HCT116 (cell line): ENCODE measurements around the gene BORCS5. TPM values are rescaled to one million over a fixed set of nuclear protein-coding genes. Genes with fewer than 3 reads are reported as not detected.

Experiments used
- ATAC-seq: fragments of 200-7000 bp; cut with Tn5 transposase; 2 replicates; pipeline ENCODE4 v1.9.1; 2020; ENCODE audit warnings: mild to moderate bottlenecking, moderate library complexity
- BruUV-seq: library from RNA; stranded (reverse); fragments of 400-500 nt; replicated peaks from 2 replicates; lab custom pipeline; 2021; lab: Mats Ljungman, UMichigan
- CTCF ChIA-PET: fragments of 300-600 bp; sonication (Branson Sonifier 250); formaldehyde crosslinking; loops from one replicate; lab custom pipeline; 2021; ENCODE audit warnings: antibody characterized with exemption; lab: Charles Lee
- POLR2A ChIA-PET: fragments of 300-600, 350-600 bp; sonication (Branson Sonifier 250); formaldehyde crosslinking; loops from one replicate; lab custom pipeline; 2021; ENCODE audit warnings: antibody characterized with exemption; lab: Charles Lee
- RAD21 ChIA-PET, 2 experiments: fragments of 300-600 bp; sonication (Branson Sonifier 250); formaldehyde crosslinking; loops; one replicate each; lab custom pipeline; 2023; ENCODE audit warnings: low total read pairs in 2 of 2; ENCODE audit not compliant: uncharacterized antibody in 2 of 2, unreplicated experiment in 2 of 2, low non-redundant PET in 1 of 2; lab: Charles Lee
- DNase-seq: peaks from one replicate; pipeline ENCODE4 v3.0.0-alpha.2; 2010; ENCODE audit warnings: low read depth, low spot score
- H2AFZ ChIP-seq: fragments of 200-600 bp; shearing (Covaris generic), sonication (generic); 2 replicates; pipeline ENCODE4 v1.6.1; 2017; ENCODE audit warnings: low read depth, mixed run types, mixed read lengths, antibody characterized with exemption, low read length; ENCODE audit not compliant: poor library complexity, severe bottlenecking
- H3K27ac ChIP-seq: 2 replicates; pipeline ENCODE4 v1.5.1; 2012; ENCODE audit warnings: low read depth, low read length
- H3K27me3 ChIP-seq: fragments of 200-600 bp; sonication (generic); 2 replicates; pipeline ENCODE4 v1.6.1; 2016; ENCODE audit warnings: mixed run types, low read length, mixed read lengths; ENCODE audit not compliant: insufficient read depth
- H3K36me3 ChIP-seq, 2 experiments: fragments of 200-500 bp in 1 of 2; fragments of 200-600 bp in 1 of 2; sonication (Bioruptor generic) in 1 of 2; sonication (generic) in 1 of 2; 2 replicates each; pipeline versions ENCODE4 v1.5.1 to v1.6.1; 2014 to 2016; ENCODE audit warnings: low read length in 2 of 2, inconsistent platforms in 1 of 2, mixed read lengths in 1 of 2, mixed run types in 1 of 2; ENCODE audit not compliant: insufficient read depth in 2 of 2, control insufficient read depth in 1 of 2
- H3K4me1 ChIP-seq, 2 experiments: fragments of 200-600 bp in 1 of 2; sonication (generic) in 1 of 2; 2 replicates each; pipeline versions ENCODE4 v1.5.1 to v1.6.1; 2012 to 2017; ENCODE audit warnings: low read length in 2 of 2, inconsistent platforms in 1 of 2, mild to moderate bottlenecking in 1 of 2, mixed read lengths in 1 of 2, mixed run types in 1 of 2, moderate library complexity in 1 of 2; ENCODE audit not compliant: insufficient read depth in 2 of 2, control insufficient read depth in 1 of 2
- H3K4me2 ChIP-seq: fragments of 200-600 bp; sonication (generic); 2 replicates; pipeline ENCODE4 v1.6.1; 2017; ENCODE audit warnings: mixed run types, low read length, mixed read lengths
- H3K4me3 ChIP-seq, 2 experiments: fragments of 200-600 bp in 1 of 2; sonication (generic) in 1 of 2; replicated peaks in 1 of 2; 2 replicates each; pipeline ENCODE4 v1.5.1; 2011 to 2016; ENCODE audit warnings: low read length in 2 of 2, control low read depth in 1 of 2, low read depth in 1 of 2, mild to moderate bottlenecking in 1 of 2, mixed read lengths in 1 of 2, mixed run types in 1 of 2
- H3K79me2 ChIP-seq: fragments of 200-600 bp; sonication (generic); 2 replicates; pipeline ENCODE4 v1.6.1; 2017; ENCODE audit warnings: mild to moderate bottlenecking, mixed run types, low read length, moderate library complexity, mixed read lengths; ENCODE audit not compliant: insufficient read depth
- H3K9ac ChIP-seq: fragments of 200-600 bp; sonication (generic); 2 replicates; pipeline ENCODE4 v1.6.1; 2016; ENCODE audit warnings: low read length, mixed read lengths
- H3K9me2 ChIP-seq: fragments of 200-600 bp; sonication (generic), shearing (Covaris generic); 2 replicates; pipeline ENCODE4 v1.6.1; 2017; ENCODE audit warnings: mixed run types, mild to moderate bottlenecking, moderate library complexity; ENCODE audit not compliant: insufficient read depth
- H3K9me3 ChIP-seq, 2 experiments: fragments of 200-500 bp in 1 of 2; fragments of 200-600 bp in 1 of 2; sonication (Bioruptor generic) in 1 of 2; sonication (generic) in 1 of 2; 2 replicates each; pipeline ENCODE4 v1.6.1; 2014 to 2017; ENCODE audit warnings: low read length in 2 of 2, mixed read lengths in 2 of 2, inconsistent platforms in 1 of 2, low read depth in 1 of 2, mild to moderate bottlenecking in 1 of 2, mixed run types in 1 of 2, moderate library complexity in 1 of 2; ENCODE audit not compliant: control insufficient read depth in 1 of 2, insufficient read depth in 1 of 2
- H4K20me1 ChIP-seq: fragments of 200-600 bp; sonication (generic), shearing (Covaris generic); 2 replicates; pipeline ENCODE4 v1.6.1; 2017; ENCODE audit warnings: mixed run types, mild to moderate bottlenecking, moderate library complexity; ENCODE audit not compliant: insufficient read depth
- CBX3 ChIP-seq: IDR thresholded peaks from 2 replicates; pipeline ENCODE4 v1.6.1; 2012; ENCODE audit warnings: low read depth
- CEBPB ChIP-seq: IDR thresholded peaks from 2 replicates; pipeline ENCODE4 v1.6.1; 2012; ENCODE audit warnings: low read depth
- ELF1 ChIP-seq: IDR thresholded peaks from 2 replicates; pipeline ENCODE4 v1.6.1; 2012; ENCODE audit warnings: low read depth, borderline replicate concordance
- EZH2 ChIP-seq: fragments of 200-600 bp; sonication (generic); IDR thresholded peaks from 2 replicates; pipeline ENCODE4 v1.6.1; 2017; ENCODE audit warnings: antibody characterized with exemption, mixed run types
- EZH2phosphoT487 ChIP-seq: fragments of 200-600 bp; IDR thresholded peaks from 2 replicates; pipeline ENCODE4 v1.6.1; 2018; ENCODE audit warnings: antibody characterized with exemption, borderline replicate concordance
- FOSL1 ChIP-seq: IDR thresholded peaks from 2 replicates; pipeline ENCODE4 v1.6.1; 2012; ENCODE audit warnings: low read depth
- JUND ChIP-seq: IDR thresholded peaks from 2 replicates; pipeline ENCODE4 v1.6.1; 2012
- POLR2A ChIP-seq: IDR thresholded peaks from 2 replicates; pipeline ENCODE4 v1.7.0; 2011; ENCODE audit warnings: borderline replicate concordance; ENCODE audit not compliant: insufficient read depth, insufficient read length; ENCODE audit errors: extremely low read depth
- REST ChIP-seq: IDR thresholded peaks from 2 replicates; pipeline ENCODE4 v1.6.1; 2012; ENCODE audit warnings: low read depth
- SIN3A ChIP-seq: IDR thresholded peaks from 2 replicates; pipeline ENCODE4 v1.6.1; 2012; ENCODE audit warnings: low read depth
- SP1 ChIP-seq: IDR thresholded peaks from 2 replicates; pipeline ENCODE4 v1.6.1; 2012; ENCODE audit warnings: low read depth
- SRF ChIP-seq: IDR thresholded peaks from 2 replicates; pipeline ENCODE4 v1.6.1; 2012; ENCODE audit warnings: low read depth
- TCF7L2 ChIP-seq: IDR thresholded peaks from 2 replicates; pipeline ENCODE4 v1.7.0; 2011; ENCODE audit warnings: borderline replicate concordance, inconsistent platforms; ENCODE audit not compliant: insufficient read depth, insufficient read length; ENCODE audit errors: extremely low read depth
- YY1 ChIP-seq: IDR thresholded peaks from 2 replicates; pipeline ENCODE4 v1.6.1; 2011; ENCODE audit warnings: low read length, low read depth, moderate library complexity, mild to moderate bottlenecking; ENCODE audit not compliant: insufficient replicate concordance; ENCODE audit errors: extremely low read depth
- ZBTB33 ChIP-seq: IDR thresholded peaks from 2 replicates; pipeline ENCODE4 v1.6.1; 2011; ENCODE audit warnings: mild to moderate bottlenecking, low read length, moderate library complexity; ENCODE audit not compliant: insufficient replicate concordance; ENCODE audit errors: extremely low read depth
- ZFX ChIP-seq: fragments of 450-650 bp; IDR thresholded peaks from 2 replicates; pipeline ENCODE4 v1.6.1; 2017
- intact Hi-C: fragments of 100-400 bp; cut with micrococcal nuclease; formaldehyde crosslinking; loops from 2 replicates; pipeline ENCODE4 v1.10.0; 2022
- total RNA-seq: library from RNA; stranded (reverse); gene quantifications from one replicate; pipeline ENCODE4 v1.2.1, GENCODE V29; 2021; ENCODE audit not compliant: unreplicated experiment
- TF ChIP-seq, protein P1 (sequence below): IDR thresholded peaks from 2 replicates; pipeline ENCODE4 v1.6.1; 2012
- TF ChIP-seq, protein P2 (sequence below), 3 experiments: fragments of 200-600 bp in 1 of 3; sonication (generic) in 1 of 3; IDR thresholded peaks in 2 of 3; conservative IDR thresholded peaks in 1 of 3; 2 replicates each; pipeline ENCODE4 v1.5.1; 2012 to 2017; ENCODE audit warnings: low read depth in 2 of 3, low read length in 2 of 3, antibody characterized with exemption in 1 of 3, borderline replicate concordance in 1 of 3, control low read depth in 1 of 3, mild to moderate bottlenecking in 1 of 3, mixed read lengths in 1 of 3, mixed run types in 1 of 3, moderate library complexity in 1 of 3; ENCODE audit not compliant: insufficient read depth in 1 of 3

Gene BORCS5
- total RNA-seq, 1 experiment from 2014 or later, result 8.7 TPM

GRCh38 chr12:12315838-12316237 lies 41.0 kb upstream of the BORCS5 start:
- CTCF ChIA-PET, result interaction anchor here (0.7 to 3.5 kb wide), 2 partner anchors 11 to 215 kb away, joined by 3 to 12 read pairs; no protein-coding TSS in a partner anchor
- intact Hi-C loops, result no loop called here

More at GRCh38 chr12:12315838-12316237, 41.0 kb upstream of the BORCS5 start:
- H3K9me2 ChIP-seq, result no peaks in the 10 kb centered on the region
- H3K4me1 ChIP-seq, result no peaks in the 10 kb centered on the region
- RAD21 ChIA-PET, result no interaction called here
- no peaks in the 10 kb centered on the region for H3K36me3 ChIP-seq
- no peak overlapping the region for H3K4me3 ChIP-seq
- ATAC-seq, result no peak
- no peak overlapping the region for H3K9ac ChIP-seq
- no peak overlapping the region for H3K27ac ChIP-seq
- POLR2A ChIA-PET, result no interaction called here
- DNase-seq, result no peak
- no peak overlapping the region for H2AFZ ChIP-seq
- TF ChIP-seq, protein P1, sequence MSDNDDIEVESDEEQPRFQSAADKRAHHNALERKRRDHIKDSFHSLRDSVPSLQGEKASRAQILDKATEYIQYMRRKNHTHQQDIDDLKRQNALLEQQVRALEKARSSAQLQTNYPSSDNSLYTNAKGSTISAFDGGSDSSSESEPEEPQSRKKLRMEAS, result no peak
- TF ChIP-seq, protein P2, sequence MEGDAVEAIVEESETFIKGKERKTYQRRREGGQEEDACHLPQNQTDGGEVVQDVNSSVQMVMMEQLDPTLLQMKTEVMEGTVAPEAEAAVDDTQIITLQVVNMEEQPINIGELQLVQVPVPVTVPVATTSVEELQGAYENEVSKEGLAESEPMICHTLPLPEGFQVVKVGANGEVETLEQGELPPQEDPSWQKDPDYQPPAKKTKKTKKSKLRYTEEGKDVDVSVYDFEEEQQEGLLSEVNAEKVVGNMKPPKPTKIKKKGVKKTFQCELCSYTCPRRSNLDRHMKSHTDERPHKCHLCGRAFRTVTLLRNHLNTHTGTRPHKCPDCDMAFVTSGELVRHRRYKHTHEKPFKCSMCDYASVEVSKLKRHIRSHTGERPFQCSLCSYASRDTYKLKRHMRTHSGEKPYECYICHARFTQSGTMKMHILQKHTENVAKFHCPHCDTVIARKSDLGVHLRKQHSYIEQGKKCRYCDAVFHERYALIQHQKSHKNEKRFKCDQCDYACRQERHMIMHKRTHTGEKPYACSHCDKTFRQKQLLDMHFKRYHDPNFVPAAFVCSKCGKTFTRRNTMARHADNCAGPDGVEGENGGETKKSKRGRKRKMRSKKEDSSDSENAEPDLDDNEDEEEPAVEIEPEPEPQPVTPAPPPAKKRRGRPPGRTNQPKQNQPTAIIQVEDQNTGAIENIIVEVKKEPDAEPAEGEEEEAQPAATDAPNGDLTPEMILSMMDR (IDR thresholded peaks at IDR 0.05 in 2 of 3, conservative IDR thresholded peaks at IDR 0.05 in 1 of 3; ENCODE audit: borderline replicate concordance in 1 of 3, insufficient read depth in 1 of 3, low read depth in 2 of 3, low read length in 2 of 3), result no peak
- no peak for TF ChIP-seq CEBPB
- no peak for TF ChIP-seq EZH2
- no peak for TF ChIP-seq SRF
- no peak for TF ChIP-seq SIN3A
- no peak for TF ChIP-seq CBX3
- no peak for TF ChIP-seq JUND
- TF ChIP-seq YY1, result no peak
- no peak for TF ChIP-seq SP1
- TF ChIP-seq POLR2A, result no peak
- TF ChIP-seq EZH2phosphoT487, result no peak
- no peak for TF ChIP-seq FOSL1
- no peak for TF ChIP-seq ELF1
- TF ChIP-seq TCF7L2, result no peak
- no peak for TF ChIP-seq REST
- no peak for TF ChIP-seq ZFX
- no peak for TF ChIP-seq ZBTB33
- no peaks in the 10 kb centered on the region for H4K20me1 ChIP-seq
- H3K4me2 ChIP-seq, result no peak overlapping the region
- no peaks in the 10 kb centered on the region for H3K9me3 ChIP-seq
- BruUV-seq, result no TSS peak
- no peaks in the 10 kb centered on the region for H3K79me2 ChIP-seq
- H3K27me3 ChIP-seq, result no peaks in the 10 kb centered on the region
